Pancreas (tissue), 10 donors: Measurements from ENCODE around the gene SUSD4. TPM values are rescaled to one million over a fixed set of nuclear protein-coding genes. Genes with fewer than 3 reads are reported as not detected.

Experiments used
- ATAC-seq, 4 donors: fragments of 200-7000 bp; cut with Tn5 transposase; one replicate each; pipeline versions ENCODE4 v1.8.0 to v1.9.1; 2020; ENCODE audit warnings: mild to moderate bottlenecking in 4 of 4, moderate library complexity in 4 of 4
- DNase-seq, 6 donors: peaks; one replicate each; pipeline ENCODE4 v3.0.0-alpha.2; 2020
- FAIRE-seq: peaks from 2 replicates; lab custom pipeline; 2012; peaks lifted over from hg19 to GRCh38; lab: Jason Lieb, UNC
- H3K27ac ChIP-seq, 4 donors: fragments of 200-600 bp; sonication (generic); 1 replicate in 3 of 4; 2 replicates in 1 of 4; pipeline versions ENCODE4 v1.5.0 to v1.8.0; 2020
- H3K27me3 ChIP-seq, 4 donors: fragments of 200-600 bp; one replicate each; pipeline ENCODE4 v1.8.0; 2021
- H3K36me3 ChIP-seq, 3 donors: fragments of 200-600 bp; sonication (generic) in 1 of 3; one replicate each; pipeline versions ENCODE4 v1.5.0 to v1.8.0; 2020 to 2021
- H3K4me1 ChIP-seq, 3 donors: fragments of 200-600 bp; one replicate each; pipeline ENCODE4 v1.8.0; 2021
- H3K4me3 ChIP-seq, 4 donors: fragments of 200-600 bp; sonication (generic) in 2 of 4; one replicate each; pipeline versions ENCODE4 v1.5.0 to v1.8.0; 2020 to 2021
- H3K9me3 ChIP-seq, 4 donors: fragments of 200-600 bp; one replicate each; pipeline ENCODE4 v1.8.0; 2021
- CTCF ChIP-seq, 4 donors: fragments of 200-600 bp; sonication (generic) in 3 of 4; IDR thresholded peaks; one replicate each; pipeline versions ENCODE4 v1.5.0 to v1.8.0; 2021; ENCODE audit warnings: antibody characterized with exemption in 4 of 4
- WGBS, 2 donors: extraction: QIAGEN DNeasy Blood & Tissue Kit; methylation state at CpG; one replicate each; pipeline ENCODE4 v1.1.7; 2013; 5-methylcytosine and 5-hydroxymethylcytosine counted together
- intact Hi-C, 3 donors: fragments of 100-400 bp; cut with DNase I; formaldehyde crosslinking; loops; one replicate each; pipeline versions ENCODE4 v1.11.1 to v1.14.2; 2022
- polyA plus RNA-seq, 2 donors: library from polyadenylated mRNA; stranded (reverse); fragments of 200-250 nt; gene quantifications; one replicate each; pipeline ENCODE4 v1.2.3, GENCODE V29; 2013
- total RNA-seq, 6 donors: library from RNA; stranded (reverse); fragmentation: NEBNext Ultra II Directional in 4 of 6; extraction: Animal tissue kit (Norgen Biotek cat#: 25700) in 4 of 6; gene quantifications; one replicate each; pipeline versions ENCODE4 v1.2.1 to v1.2.4, GENCODE V29; 2021 to 2023
- donor health status: healthy with polysubstance abuse.
- donor health status: DM: no; HTN: no; CAD: no; lungs with moderate emphysema.
- donor health status: DM: no; HTN: no; CAD: no.
- donor health status: control.
- donor health status: control.
- donor health status: Bipolar disorder and iron deficiency.
- donor health status: DM: yes; HTN: yes; CAD: no.
- donor health status: DM: no; HTN: no; CAD: no.
- donor health status: DM: no; HTN: no; CAD: no.
- donor health status: DM: yes; HTN: yes; CAD: no.

Gene SUSD4
- total and polyA plus RNA-seq, 8 donors, result 4.1 to 34.6 (median 8.8) TPM

DNA sequence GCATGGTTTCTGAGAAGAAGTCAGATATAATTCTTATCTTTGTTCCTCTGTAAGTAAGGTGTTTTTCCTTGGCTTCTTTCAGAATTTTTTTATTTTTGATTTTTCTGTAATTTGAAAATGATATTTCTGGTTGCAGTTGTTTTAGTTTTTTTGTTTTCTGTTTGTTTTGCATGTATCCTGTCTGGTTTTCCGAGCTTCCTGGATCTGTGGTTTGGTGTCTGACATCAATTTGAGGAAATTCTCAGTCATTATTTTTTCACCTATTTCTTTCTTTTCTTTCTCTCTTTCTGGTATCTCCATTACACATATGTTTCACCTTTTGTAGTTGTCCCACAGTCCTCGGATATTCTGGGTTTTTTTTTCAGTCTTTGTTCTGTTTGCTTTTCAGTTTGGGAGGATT lies 123.9 kb downstream of the SUSD4 start:
- intact Hi-C loops, result no loop called here
- ATAC-seq (no peak), DNase-seq (no peak), FAIRE-seq (no peak)
- WGBS, 2 donors, result 62 to 65% methylated on average over 2 of the region's 2 CpGs
- no peaks in the 10 kb centered on the region for H3K36me3 ChIP-seq
- no peaks in the 10 kb centered on the region for H3K4me1 ChIP-seq
- no peaks in the 10 kb centered on the region for H3K27me3 ChIP-seq
- no peak for TF ChIP-seq CTCF (IDR thresholded peaks at IDR 0.05)
- no peak overlapping the region for H3K27ac ChIP-seq
- no peaks in the 10 kb centered on the region for H3K9me3 ChIP-seq
- no peak overlapping the region for H3K4me3 ChIP-seq

DNA sequence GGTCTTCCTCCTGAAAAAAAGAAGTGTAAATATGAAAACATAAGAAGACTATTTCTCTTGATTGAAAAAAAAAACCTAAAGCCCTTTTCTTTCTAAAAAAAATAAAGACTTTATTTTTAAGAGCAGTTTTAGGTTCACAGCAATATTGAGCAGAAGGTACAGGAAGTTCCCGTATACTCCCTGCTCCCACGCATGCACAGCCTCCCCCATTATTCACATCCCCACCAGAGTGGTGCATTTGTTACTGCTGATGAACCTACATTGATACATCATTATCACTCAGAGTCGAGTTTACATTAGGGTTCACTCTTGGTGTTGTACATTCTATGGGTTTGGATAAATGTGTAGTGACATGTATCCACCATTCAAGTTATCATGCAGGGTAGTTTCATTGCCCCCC lies 128.9 kb downstream of the SUSD4 start:
- FAIRE-seq (no peak), ATAC-seq (no peak), DNase-seq (no peak)
- no peaks in the 10 kb centered on the region for H3K27me3 ChIP-seq
- intact Hi-C loops, result no loop called here
- no peak for TF ChIP-seq CTCF (IDR thresholded peaks at IDR 0.05)
- H3K36me3 ChIP-seq, result no peaks in the 10 kb centered on the region
- 83 to 90% methylated on average over 3 of the region's 3 CpGs for WGBS, 2 donors
- H3K4me3 ChIP-seq, result no peak overlapping the region
- no peak overlapping the region for H3K27ac ChIP-seq
- H3K4me1 ChIP-seq, result no peaks in the 10 kb centered on the region
- H3K9me3 ChIP-seq, result no peaks in the 10 kb centered on the region

GRCh38 chr1:223234534-223234933 lies 129.4 kb downstream of the SUSD4 start:
- Histone ChIP-seq H3K36me3 (no peaks in the 10 kb centered on the region), H3K4me3 (no peak overlapping the region), H3K27me3 (no peaks in the 10 kb centered on the region), H3K27ac (no peak overlapping the region), H3K4me1 (no peaks in the 10 kb centered on the region), H3K9me3 (no peaks in the 10 kb centered on the region)
- ATAC-seq (no peak), FAIRE-seq (no peak), DNase-seq (no peak)
- intact Hi-C loops, result no loop called here
- WGBS, 2 donors, result 71 to 78% methylated on average over 5 of the region's 5 CpGs
- no peak for TF ChIP-seq CTCF (IDR thresholded peaks at IDR 0.05)

- peak overlapping the region in 1 of 4 donors; percentile 30 for H3K27ac ChIP-seq
- no peaks in the 10 kb centered on the region for H3K36me3 ChIP-seq
- WGBS, 2 donors, result 77 to 79% methylated on average over 1 of the region's 1 CpG
- no peak for ATAC-seq
- no peaks in the 10 kb centered on the region for H3K27me3 ChIP-seq
- no peak for TF ChIP-seq CTCF (IDR thresholded peaks at IDR 0.05)
- no peak overlapping the region for H3K4me3 ChIP-seq
- no peaks in the 10 kb centered on the region for H3K9me3 ChIP-seq
- FAIRE-seq, result no peak
- H3K4me1 ChIP-seq, result no peaks in the 10 kb centered on the region
- DNase-seq, result no peak
- intact Hi-C loops, result no loop called here
Observed at GRCh38 chr1:223234170-223234514, 129.8 kb downstream of the SUSD4 start.

GRCh38 chr1:223233410-223234169 lies 130.4 kb downstream of the SUSD4 start:
- Histone ChIP-seq H3K4me3 (no peak overlapping the region), H3K9me3 (no peaks in the 10 kb centered on the region), H3K4me1 (no peaks in the 10 kb centered on the region), H3K27ac (peak overlapping the region in 1 of 4 donors; percentile 30), H3K36me3 (no peaks in the 10 kb centered on the region), H3K27me3 (no peaks in the 10 kb centered on the region)
- ATAC-seq (peak in 3 of 4 donors; percentile 56 to 90 (median 84)), FAIRE-seq (no peak), DNase-seq (peak in 1 of 6 donors; percentile 32)
- intact Hi-C loops, result no loop called here
- 66 to 67% methylated on average over 11 of the region's 11 CpGs for WGBS, 2 donors
- TF ChIP-seq CTCF (IDR thresholded peaks at IDR 0.05), result no peak
